LHCN-M2 (cell line): ENCODE results near the gene SHCBP1L. TPM values are rescaled to one million over a fixed set of nuclear protein-coding genes. Genes with fewer than 3 reads are reported as not detected.

Experiments used
- DNase-seq: peaks from one replicate; pipeline ENCODE4 v3.0.0-alpha.2; 2012; ENCODE audit warnings: low read depth
- total RNA-seq: library from RNA; depleted of rRNA; stranded (reverse); fragments of >200 nt; gene quantifications from 2 replicates; pipeline ENCODE4 v1.2.3, GENCODE V29; 2014

SHCBP1L gene
- total RNA-seq, 1 experiment from 2014 or later = not detected

GRCh38 chr1:182890927-182891610 is 61.9 kb downstream of the SHCBP1L start:
- DNase-seq = no peak

GRCh38 chr1:182889997-182890396 is 63.0 kb downstream of the SHCBP1L start:
- no peak for DNase-seq

GRCh38 chr1:182888736-182889531 is 64.0 kb downstream of the SHCBP1L start:
- peak; percentile 83 for DNase-seq

- no peak for DNase-seq
Measured at GRCh38 chr1:182886985-182887384, 66.0 kb downstream of the SHCBP1L start.

GRCh38 chr1:182885591-182885990 is 67.4 kb downstream of the SHCBP1L start:
- DNase-seq = no peak

- no peak for DNase-seq
Measured at GRCh38 chr1:182884872-182885271, 68.1 kb downstream of the SHCBP1L start.

GRCh38 chr1:182877842-182878241 is 75.1 kb downstream of the SHCBP1L start:
- no peak for DNase-seq

- peak; percentile 57 for DNase-seq
Measured at GRCh38 chr1:182877331-182877730, 75.6 kb downstream of the SHCBP1L start.

GRCh38 chr1:182875889-182876288 is 77.1 kb downstream of the SHCBP1L start:
- DNase-seq = no peak

GRCh38 chr1:182872881-182873280 is 80.1 kb downstream of the SHCBP1L start:
- no peak for DNase-seq

GRCh38 chr1:182869241-182869666 is 83.7 kb downstream of the SHCBP1L start:
- no peak for DNase-seq

GRCh38 chr1:182867861-182868260 is 85.1 kb downstream of the SHCBP1L start:
- no peak for DNase-seq

- no peak for DNase-seq
Measured at GRCh38 chr1:182863940-182864339, 89.0 kb downstream of the SHCBP1L start.

GRCh38 chr1:182862827-182863226 is 90.1 kb downstream of the SHCBP1L start:
- DNase-seq = no peak

- DNase-seq = no peak
Measured at GRCh38 chr1:182861994-182862393, 91.0 kb downstream of the SHCBP1L start.

GRCh38 chr1:182860658-182861057 is 92.3 kb downstream of the SHCBP1L start:
- no peak for DNase-seq

GRCh38 chr1:182857212-182857611 is 95.8 kb downstream of the SHCBP1L start:
- no peak for DNase-seq

- no peak for DNase-seq
Measured at GRCh38 chr1:182855911-182856310, 97.1 kb downstream of the SHCBP1L start.

- no peak for DNase-seq
Measured at GRCh38 chr1:182851825-182852224, 101.1 kb downstream of the SHCBP1L start.

GRCh38 chr1:182850319-182850718 is 102.6 kb downstream of the SHCBP1L start:
- DNase-seq = no peak
